Right lobe of liver (tissue), 6 donors: Measurements from ENCODE around the gene CDC42BPA. TPM values are rescaled to one million over a fixed set of nuclear protein-coding genes. Genes with fewer than 3 reads are reported as not detected.
"Not testable (repeated sequence)": the region's sequence is repeated elsewhere in the genome, so short reads cannot be mapped to it uniquely, and the experiment has no call there.

Experiments used
- ATAC-seq, 4 donors: fragments of 200-7000 bp; cut with Tn5 transposase; one replicate each; pipeline ENCODE4 v1.9.1; 2020; ENCODE audit warnings: mild to moderate bottlenecking in 4 of 4, moderate library complexity in 4 of 4
- DNase-seq, 3 donors: peaks; one replicate each; pipeline ENCODE4 v3.0.0-alpha.2; 2020
- H3K27ac ChIP-seq, 3 donors: fragments of 200-600 bp; one replicate each; pipeline ENCODE4 v1.8.0; 2022
- H3K27me3 ChIP-seq, 2 donors: fragments of 200-600 bp; one replicate each; pipeline ENCODE4 v1.8.0; 2022
- H3K36me3 ChIP-seq, 4 donors: fragments of 200-600 bp; sonication (generic) in 1 of 4; one replicate each; pipeline versions ENCODE4 v1.5.1 to v1.8.0; 2017 to 2022; ENCODE audit warnings: control low read depth in 1 of 4
- H3K4me1 ChIP-seq, 4 donors: fragments of 200-600 bp; sonication (generic) in 1 of 4; one replicate each; pipeline versions ENCODE4 v1.5.1 to v1.8.0; 2017 to 2022; ENCODE audit warnings: control low read depth in 1 of 4
- H3K4me3 ChIP-seq, 3 donors: fragments of 200-600 bp; one replicate each; pipeline ENCODE4 v1.8.0; 2022
- H3K9me3 ChIP-seq, 4 donors: fragments of 200-600 bp; sonication (generic) in 1 of 4; one replicate each; pipeline versions ENCODE4 v1.5.1 to v1.8.0; 2017 to 2022; ENCODE audit warnings: control low read depth in 1 of 4
- POLR2A ChIP-seq: fragments of 450-650 bp; IDR thresholded peaks from one replicate; pipeline ENCODE4 v1.6.1; 2017; ENCODE audit warnings: antibody characterized with exemption, mild to moderate bottlenecking
- WGBS: methylation state at CpG from one replicate; pipeline ENCODE4 v1.1.6; 2018; ENCODE audit warnings: low coverage, low lambda C conversion rate; ENCODE audit not compliant: insufficient coverage; ENCODE audit errors: missing lambda C conversion rate; 5-methylcytosine and 5-hydroxymethylcytosine counted together
- intact Hi-C, 2 donors: fragments of 100-400 bp; cut with DNase I; formaldehyde crosslinking; loops; one replicate each; pipeline versions ENCODE4 v1.11.2 to v1.14.1; 2022
- total RNA-seq, 6 experiments: library from RNA; depleted of rRNA in 2 of 6; stranded (reverse); fragments of >200 nt in 2 of 6; fragmentation: NEBNext Ultra II Directional in 3 of 6; extraction: Animal tissue kit (Norgen Biotek cat#: 25700) in 3 of 6; gene quantifications; one replicate each; pipeline versions ENCODE4 v1.1.0 to v1.2.4, GENCODE V29; 2016 to 2023
- TF ChIP-seq, protein P1 (sequence below), 4 donors: fragments of 200-600 bp in 3 of 4; fragments of 450-650 bp in 1 of 4; IDR thresholded peaks; one replicate each; pipeline versions ENCODE4 v1.5.1 to v1.8.0; 2016 to 2022; ENCODE audit warnings: antibody characterized with exemption in 4 of 4, mild to moderate bottlenecking in 2 of 4
- donor health status: DM: no; HTN: yes; CAD: no.
- donor health status: DM: no; HTN: no; CAD: no.
- donor health status: DM: no; HTN: no; CAD: no.
- donor health status: DM: no; HTN: yes; CAD: no.
- donor health status: DM: no; HTN: yes; CAD: no.

The CDC42BPA gene
- total RNA-seq, 6 experiments from 2014 or later: 11.4 to 35.0 (median 22.2) TPM

DNA sequence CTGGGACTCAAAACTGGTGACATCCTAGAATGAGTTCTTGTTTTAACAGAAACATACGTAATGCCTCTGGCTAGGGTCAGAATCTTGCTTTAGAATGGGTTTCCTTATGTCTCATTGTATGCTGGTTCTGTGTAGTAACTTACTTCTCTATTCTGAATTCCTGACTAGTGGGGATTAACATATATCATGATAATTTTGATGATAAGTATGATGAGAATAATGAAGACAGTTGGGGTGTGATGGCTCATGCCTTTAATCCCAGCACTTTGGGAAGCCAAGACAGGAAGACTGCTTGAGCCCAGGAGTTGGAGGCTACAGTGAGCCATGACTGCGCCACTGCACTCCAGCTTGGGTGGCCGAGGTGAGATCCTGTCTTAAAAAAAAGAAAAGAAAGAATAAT lies 31.7 kb upstream of the CDC42BPA start:
- no peak for TF ChIP-seq POLR2A
- TF ChIP-seq, protein P1, sequence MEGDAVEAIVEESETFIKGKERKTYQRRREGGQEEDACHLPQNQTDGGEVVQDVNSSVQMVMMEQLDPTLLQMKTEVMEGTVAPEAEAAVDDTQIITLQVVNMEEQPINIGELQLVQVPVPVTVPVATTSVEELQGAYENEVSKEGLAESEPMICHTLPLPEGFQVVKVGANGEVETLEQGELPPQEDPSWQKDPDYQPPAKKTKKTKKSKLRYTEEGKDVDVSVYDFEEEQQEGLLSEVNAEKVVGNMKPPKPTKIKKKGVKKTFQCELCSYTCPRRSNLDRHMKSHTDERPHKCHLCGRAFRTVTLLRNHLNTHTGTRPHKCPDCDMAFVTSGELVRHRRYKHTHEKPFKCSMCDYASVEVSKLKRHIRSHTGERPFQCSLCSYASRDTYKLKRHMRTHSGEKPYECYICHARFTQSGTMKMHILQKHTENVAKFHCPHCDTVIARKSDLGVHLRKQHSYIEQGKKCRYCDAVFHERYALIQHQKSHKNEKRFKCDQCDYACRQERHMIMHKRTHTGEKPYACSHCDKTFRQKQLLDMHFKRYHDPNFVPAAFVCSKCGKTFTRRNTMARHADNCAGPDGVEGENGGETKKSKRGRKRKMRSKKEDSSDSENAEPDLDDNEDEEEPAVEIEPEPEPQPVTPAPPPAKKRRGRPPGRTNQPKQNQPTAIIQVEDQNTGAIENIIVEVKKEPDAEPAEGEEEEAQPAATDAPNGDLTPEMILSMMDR (IDR thresholded peaks at IDR 0.05): no peak
- no peak overlapping the region for H3K27ac ChIP-seq
- intact Hi-C loops: no loop called here
- H3K9me3 ChIP-seq: no peaks in the 10 kb centered on the region
- ATAC-seq: no peak
- no peak for DNase-seq
- 90% methylated on average over 3 of the region's 3 CpGs for WGBS
- H3K4me1 ChIP-seq: no peaks in the 10 kb centered on the region
- no peak overlapping the region for H3K4me3 ChIP-seq
- no peaks in the 10 kb centered on the region for H3K27me3 ChIP-seq
- H3K36me3 ChIP-seq: no peaks in the 10 kb centered on the region

DNA sequence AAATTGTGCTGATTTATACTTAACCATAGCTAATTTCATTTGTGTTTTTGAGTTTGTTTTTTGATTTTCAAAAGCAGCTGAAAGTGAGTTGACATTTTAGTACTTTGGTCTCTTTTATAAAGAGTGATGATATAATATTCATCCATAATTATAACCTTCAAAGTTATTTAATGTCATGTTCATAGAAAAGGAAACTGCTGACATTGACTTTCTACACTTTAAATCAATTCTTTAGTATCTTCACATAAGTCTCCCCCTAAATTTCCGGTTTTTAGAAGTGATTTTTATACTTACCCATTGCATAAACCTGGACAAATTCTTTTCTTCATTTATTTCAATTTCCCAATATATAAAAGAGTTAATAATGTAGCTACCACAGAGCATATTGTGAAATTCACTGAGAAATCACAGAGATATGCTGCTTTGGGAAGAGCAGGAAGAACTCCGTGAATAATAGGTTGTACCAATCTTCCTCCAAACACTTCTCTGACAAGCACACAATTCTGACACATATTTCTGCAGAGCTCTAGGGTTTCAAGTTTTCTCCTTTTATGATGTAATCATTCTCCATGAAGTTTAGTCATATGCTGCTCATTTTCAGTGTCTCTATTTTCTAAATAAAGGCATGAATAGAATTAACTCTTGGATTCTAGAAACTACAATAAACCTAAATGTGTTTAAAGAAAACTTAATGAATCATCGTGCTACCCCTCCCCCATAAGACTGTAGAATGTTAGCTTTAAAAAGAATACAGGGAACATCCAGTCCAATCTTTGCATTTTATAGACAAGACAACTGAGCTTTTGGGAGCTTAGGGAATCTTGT lies 25.6 kb upstream of the CDC42BPA start:
- intact Hi-C loops: no loop called here
- ATAC-seq: peak in 1 of 4 donors; percentile 54

DNA sequence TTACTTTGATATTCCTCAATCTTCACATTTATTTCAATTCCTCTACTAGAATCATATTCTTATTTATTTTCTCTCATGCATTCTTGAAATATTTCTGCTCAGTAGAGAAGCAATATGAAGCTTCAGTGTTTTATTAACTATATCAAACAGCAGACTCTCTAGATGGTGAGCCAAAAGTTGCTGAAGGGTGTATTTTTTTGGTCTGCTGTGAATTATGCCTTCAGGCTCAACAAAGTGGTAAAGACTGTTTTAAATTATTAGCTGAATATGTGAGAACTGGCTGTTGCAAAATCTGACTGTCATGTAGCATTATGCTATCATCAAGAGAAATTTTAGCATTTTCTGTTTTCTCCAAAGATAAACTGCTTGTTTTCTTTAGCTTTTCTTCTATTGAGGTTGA lies 24.9 kb upstream of the CDC42BPA start:
- DNase-seq (no peak), ATAC-seq (no peak)
- TF ChIP-seq POLR2A: no peak
- TF ChIP-seq, protein P1 (IDR thresholded peaks at IDR 0.05): no peak
- intact Hi-C loops: no loop called here
- no peaks in the 10 kb centered on the region for H3K27me3 ChIP-seq
- H3K27ac ChIP-seq: no peak overlapping the region
- no peaks in the 10 kb centered on the region for H3K36me3 ChIP-seq
- H3K9me3 ChIP-seq: no peaks in the 10 kb centered on the region
- no peak overlapping the region for H3K4me3 ChIP-seq
- H3K4me1 ChIP-seq: no peaks in the 10 kb centered on the region

More for the DNA sequence above, 25.6 kb upstream of the CDC42BPA start:
- no peak overlapping the region for H3K4me3 ChIP-seq
- 19% methylated on average over 3 of the region's 3 CpGs for WGBS
- H3K27ac ChIP-seq: no peak overlapping the region
- no peaks in the 10 kb centered on the region for H3K27me3 ChIP-seq
- TF ChIP-seq, protein P1 (IDR thresholded peaks at IDR 0.05): no peak
- TF ChIP-seq POLR2A: no peak
- H3K4me1 ChIP-seq: no peaks in the 10 kb centered on the region
- no peaks in the 10 kb centered on the region for H3K36me3 ChIP-seq
- H3K9me3 ChIP-seq: no peaks in the 10 kb centered on the region
- no peak for DNase-seq

DNA sequence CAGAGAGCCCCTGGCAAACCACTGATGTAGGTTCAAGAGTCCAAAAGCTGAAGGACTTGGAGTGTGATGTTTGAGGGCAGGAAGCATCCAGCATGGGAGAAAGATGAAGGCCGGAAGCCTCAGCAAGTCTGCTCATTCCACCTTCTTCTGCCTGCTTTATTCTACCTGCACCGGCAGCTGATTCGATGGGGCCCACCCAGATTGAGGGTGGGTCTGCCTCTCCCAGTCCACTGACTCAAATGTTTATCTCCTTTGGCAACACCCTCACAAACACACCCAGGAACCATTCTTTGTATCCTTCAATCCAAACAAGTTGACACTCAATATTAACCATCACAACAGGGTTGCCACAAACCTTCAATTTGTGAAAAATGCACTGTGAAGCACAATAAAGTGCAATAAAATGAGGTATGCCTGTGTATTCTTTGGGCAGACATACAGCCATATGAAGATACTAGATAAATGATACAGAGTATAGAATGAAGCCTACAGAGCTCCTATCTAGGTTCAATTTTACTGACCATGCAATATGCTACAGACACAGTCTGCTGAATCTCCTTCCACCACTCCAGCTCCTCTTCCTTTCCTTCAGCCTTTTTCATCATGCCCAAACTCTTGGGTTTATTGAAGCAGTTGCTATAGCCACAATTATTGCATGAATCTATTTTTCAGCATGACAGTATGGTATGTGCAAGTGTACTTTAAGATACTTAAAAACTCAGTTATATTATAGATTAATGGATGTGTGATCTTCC lies 24.0 kb upstream of the CDC42BPA start:
- ATAC-seq: no peak
- H3K27me3 ChIP-seq: no peaks in the 10 kb centered on the region
- TF ChIP-seq, protein P1 (IDR thresholded peaks at IDR 0.05): no peak
- no peak for TF ChIP-seq POLR2A
- H3K27ac ChIP-seq: no peak overlapping the region
- H3K4me3 ChIP-seq: no peak overlapping the region
- no peak for DNase-seq
- 92% methylated on average over 2 of the region's 3 CpGs for WGBS
- no peaks in the 10 kb centered on the region for H3K36me3 ChIP-seq
- no peaks in the 10 kb centered on the region for H3K4me1 ChIP-seq
- no peaks in the 10 kb centered on the region for H3K9me3 ChIP-seq
- intact Hi-C loops: no loop called here

DNA sequence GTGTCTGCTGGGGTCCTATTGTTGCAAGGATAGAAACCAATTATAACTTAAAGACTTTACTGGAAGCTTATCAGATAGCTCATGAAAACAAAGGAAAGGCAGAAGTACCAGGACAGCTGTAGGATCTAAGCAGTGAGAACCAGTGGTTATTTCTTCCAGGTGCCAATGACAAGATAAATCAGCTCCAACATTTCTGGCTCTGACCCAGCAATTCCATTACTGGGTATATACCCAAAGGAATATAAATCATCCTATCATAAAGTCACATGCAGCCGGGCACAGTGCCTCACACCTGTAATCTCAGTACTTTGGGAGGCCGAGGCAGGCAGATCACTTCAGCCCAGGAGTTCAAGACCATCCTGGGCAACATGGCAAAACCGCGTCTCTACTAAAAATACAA lies 17.8 kb upstream of the CDC42BPA start:
- ATAC-seq, DNase-seq, H3K36me3 ChIP-seq, H3K4me3 ChIP-seq, H3K27ac ChIP-seq, H3K4me1 ChIP-seq, H3K27me3 ChIP-seq, intact Hi-C loops, H3K9me3 ChIP-seq: not testable (repeated sequence)
- 88% methylated on average over 4 of the region's 4 CpGs for WGBS
